HG02943 (cell line): ENCODE measurements around the gene CUL5.
"Not testable (repeated sequence)": the region's sequence is repeated elsewhere in the genome, so short reads cannot be mapped to it uniquely, and the experiment has no call there.

ENCODE experiments used
- ATAC-seq: cut with Tn5 transposase; IDR thresholded peaks from one replicate; pipeline ENCODE4 v1.9.1; 2021; ENCODE audit warnings: mild to moderate bottlenecking, low read depth, moderate library complexity; ENCODE audit not compliant: unreplicated experiment

CUL5 gene

DNA sequence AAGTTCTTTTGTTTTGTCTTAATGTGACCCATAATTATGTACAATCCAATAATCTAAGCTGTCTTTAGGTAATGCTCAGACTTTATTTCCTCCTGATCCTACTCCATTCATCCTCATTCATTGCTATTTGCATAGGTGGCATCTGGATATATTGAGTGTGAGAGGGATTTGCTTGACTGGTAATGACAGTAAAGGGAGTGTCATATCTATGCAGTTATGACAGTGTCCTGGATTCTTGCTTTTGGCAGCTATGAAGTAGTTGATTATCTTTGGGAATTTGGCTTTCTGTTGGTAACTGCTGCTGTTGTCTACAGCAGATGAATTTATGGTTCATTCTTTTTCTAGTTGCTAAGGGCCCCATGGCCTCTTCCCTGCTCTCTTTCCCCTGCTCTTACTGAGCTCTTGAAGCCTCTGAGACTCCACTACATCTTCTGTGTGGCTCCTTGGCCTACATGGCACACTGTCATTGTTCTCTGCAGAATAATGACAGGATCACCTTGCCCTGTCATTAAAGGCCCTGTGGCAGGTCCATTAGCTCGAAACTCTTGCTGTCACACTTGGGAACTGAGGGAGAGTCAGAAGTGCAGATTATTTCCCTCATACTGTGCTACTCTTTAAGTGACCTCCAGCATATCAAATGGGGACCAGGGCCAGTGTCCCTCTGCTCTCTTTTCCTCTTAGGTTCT, 92.5 kb downstream of the CUL5 start:
- no peak for ATAC-seq

GRCh38 chr11:108111126-108111525, 102.4 kb downstream of the CUL5 start:
- no peak for ATAC-seq

DNA sequence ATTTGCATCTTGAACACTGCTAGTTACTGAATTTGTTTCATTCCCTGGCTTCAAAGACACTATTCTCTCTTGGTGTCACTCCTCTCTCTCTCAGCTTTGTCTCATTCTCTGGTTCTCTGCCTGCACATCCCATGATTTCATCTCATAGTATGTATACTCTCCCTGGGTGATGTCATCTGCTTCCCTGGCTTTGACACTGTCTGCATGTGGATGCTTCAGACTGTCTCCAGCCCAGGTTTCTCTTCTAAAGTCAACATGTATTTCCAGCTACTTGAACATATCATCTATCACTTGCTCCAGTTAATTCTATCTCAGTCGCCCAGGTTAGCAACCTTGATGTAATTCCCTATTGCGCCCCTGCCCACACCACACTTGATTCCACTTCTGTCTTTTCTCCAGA, 103.4 kb downstream of the CUL5 start:
- no peak for ATAC-seq

- ATAC-seq, result no peak
These were observed 106.9 kb downstream of the CUL5 start for GRCh38 chr11:108115500-108116140.

- no peak for ATAC-seq
These were observed 109.2 kb downstream of the CUL5 start for GRCh38 chr11:108117746-108118371.

GRCh38 chr11:108120936-108121273, 112.2 kb downstream of the CUL5 start:
- ATAC-seq, result peak; percentile 14

DNA sequence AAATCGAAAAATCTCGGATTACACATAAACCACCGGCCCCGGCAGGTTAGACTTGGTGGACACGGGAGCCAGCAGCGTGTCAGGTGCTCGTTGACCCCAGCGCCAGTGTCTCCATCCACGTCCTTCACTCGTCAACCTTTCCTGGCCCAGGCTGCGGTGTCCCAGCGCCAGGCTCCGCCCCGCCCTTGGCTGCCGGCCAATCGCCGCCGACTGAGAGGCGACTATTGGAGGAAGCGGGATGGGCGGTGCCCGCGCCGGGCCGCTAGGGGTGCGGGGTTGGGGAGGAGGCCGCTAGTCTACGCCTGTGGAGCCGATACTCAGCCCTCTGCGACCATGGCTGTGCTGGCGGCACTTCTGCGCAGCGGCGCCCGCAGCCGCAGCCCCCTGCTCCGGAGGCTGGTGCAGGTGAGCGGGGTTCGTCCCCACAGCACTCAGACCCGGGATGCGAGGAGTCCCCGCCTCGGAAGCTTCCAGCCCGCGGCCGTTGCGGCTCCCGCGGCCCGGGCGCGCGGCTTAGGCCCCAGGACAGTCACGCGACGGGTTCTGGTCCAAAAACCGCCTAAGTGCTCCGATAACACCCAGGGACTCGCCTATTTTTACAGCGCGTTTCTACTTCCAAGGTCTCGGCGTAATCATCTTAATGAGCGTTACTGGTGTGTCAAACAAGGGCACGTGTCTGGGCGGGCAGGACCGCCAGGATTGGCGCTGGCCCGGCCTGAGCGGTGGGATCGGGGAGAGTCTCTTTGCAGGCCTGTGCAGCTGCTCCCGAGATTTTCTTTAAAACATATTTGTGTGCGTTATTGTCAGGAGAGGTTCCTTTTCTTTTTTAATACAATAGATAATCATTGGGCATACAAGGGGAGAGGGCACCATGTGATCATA, 112.8 kb downstream of the CUL5 start, which contains the start of gene ACAT1:
TSS of gene ACAT1 (plus strand) at position 294 of the 882 bp plus-strand sequence. CDS start at position 334, 40 bp downstream.
- ATAC-seq, result peak; percentile 97

DNA sequence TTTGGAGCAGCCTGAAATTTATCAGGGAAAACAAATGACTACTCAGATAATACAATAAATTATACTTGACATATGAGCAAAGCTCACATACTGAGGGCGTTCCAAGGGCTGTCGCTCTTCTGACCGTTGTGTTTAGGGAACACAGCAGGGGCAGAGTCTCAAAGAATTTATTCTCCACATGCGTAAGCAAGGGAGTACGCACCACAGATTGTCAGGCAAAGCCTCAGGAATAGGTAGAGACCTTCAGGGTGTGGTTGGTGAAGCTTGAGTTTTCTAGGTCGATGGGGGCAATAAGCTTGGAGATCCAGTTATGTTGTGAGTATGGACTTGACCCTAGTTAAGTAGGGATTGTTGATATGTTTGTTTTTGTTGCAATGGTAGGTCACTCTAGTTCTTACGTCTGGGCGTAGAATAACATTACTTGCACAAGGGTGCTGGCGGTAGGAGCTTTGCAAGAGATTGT, 113.5 kb downstream of the CUL5 start:
- no peak for ATAC-seq

DNA sequence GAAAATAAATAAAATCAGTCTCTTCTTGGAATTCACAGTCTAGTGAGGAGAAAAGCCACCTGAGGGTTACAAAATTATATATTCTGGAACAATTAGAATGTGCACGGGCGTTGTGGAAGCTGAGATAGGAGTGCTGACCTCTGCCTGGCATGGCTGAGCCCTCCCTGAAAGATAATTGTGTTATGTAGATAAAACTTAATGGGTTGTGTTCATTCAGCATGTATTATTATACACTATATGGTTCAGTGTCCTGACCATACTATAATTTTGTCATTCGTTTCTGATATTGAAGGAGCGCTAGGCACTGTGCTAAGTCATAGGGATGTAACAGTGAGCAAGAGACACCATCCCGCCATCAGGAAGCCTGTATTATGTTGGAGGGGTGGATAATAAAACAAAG, 116.4 kb downstream of the CUL5 start:
- no peak for ATAC-seq

GRCh38 chr11:108128772-108129171, 120.1 kb downstream of the CUL5 start:
- no peak for ATAC-seq

DNA sequence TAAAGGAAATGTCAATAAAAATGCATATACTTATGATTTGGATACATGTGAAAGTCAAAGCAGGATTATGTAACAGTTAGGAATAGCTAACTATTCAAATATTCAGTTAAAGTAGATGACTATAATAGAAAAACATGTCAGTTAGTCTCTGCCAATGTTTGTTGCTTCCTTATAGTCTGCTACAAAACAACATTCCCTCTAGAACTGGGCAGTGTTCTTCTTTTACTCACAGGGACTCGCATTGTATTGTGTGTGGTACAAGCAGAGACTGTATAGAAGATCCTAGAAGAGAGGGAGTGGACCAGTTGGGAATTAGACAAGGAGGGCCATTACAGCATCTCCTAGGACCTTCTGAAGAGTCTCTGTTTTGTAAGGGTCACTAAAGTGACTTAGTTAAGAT, 123.3 kb downstream of the CUL5 start:
- no peak for ATAC-seq

DNA sequence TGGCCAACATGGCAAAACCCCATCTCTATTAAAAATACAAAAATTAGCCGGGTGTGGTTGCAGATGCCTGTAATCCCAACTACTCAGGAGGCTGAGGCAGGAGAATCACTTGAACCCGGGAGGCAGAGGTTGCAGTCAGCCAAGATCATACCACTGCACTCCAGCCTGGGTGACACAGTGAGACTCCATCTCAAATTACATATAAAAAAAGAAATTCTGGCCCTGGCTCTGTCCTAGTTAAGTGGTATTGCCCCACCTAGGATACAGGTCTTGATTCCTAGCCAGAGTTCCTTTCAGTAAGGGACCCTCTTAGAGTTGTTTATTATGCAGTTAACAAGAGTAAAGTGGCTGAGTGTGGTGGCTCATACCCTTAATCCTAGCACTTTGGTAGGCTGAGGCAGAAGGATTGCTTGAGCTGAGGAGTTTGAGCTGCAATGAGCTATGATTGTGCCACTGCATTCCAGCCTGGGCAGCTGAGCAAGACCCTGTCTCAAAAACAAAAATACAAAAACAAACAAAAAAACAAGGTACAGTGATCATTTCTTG, 124.4 kb downstream of the CUL5 start:
- not testable (repeated sequence) for ATAC-seq

DNA sequence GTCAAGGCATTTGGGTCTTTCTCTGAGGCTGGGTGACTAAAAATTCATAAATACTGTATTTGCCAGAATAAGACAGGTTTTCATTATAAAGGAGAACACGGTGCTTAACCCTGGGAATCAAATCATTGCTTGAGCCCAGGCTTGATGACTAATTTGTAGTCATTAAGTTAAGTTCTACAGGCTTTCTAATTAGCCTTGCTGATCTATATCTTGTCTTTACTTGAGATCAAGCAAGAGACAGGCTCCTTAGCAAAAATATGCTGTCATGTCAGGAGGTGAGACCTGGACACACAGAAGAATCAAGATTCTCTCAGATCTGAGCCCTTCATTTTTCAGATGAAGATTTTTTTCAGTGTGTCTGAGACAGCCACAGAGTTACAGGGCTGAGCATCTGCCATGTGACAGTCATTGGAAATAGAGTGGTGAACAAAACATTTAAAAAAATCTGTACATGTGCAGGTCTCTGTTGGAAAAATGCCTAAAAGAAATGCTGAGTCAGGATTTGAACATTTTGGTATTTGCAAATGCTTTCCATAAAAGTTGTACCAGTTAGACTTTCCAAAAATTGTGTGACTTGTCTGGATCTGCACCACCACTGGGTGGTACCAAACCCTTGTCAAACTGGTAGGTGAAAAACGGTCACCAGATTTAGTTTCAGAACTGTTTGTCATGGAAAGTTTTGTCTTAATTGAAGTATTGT, 127.3 kb downstream of the CUL5 start:
- ATAC-seq, result no peak

DNA sequence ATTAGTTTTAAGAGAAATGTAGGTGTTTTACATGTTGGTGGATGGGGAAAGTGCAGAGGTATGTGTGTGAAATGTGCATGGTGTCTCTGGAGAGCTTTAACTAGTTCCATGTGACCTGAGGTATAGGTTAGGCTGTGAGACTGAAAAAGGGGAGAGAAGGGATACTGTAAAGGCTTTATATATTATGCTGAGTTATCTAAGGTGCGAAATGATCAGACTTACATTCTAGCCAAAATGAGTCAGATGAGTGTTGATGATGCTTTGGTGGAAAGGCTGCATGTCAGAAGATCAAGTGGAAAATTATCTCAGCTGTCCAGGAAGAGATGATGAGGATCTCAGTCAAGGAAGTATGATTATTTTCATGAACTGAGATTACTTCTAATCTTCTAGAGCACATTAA, 128.5 kb downstream of the CUL5 start:
- no peak for ATAC-seq

DNA sequence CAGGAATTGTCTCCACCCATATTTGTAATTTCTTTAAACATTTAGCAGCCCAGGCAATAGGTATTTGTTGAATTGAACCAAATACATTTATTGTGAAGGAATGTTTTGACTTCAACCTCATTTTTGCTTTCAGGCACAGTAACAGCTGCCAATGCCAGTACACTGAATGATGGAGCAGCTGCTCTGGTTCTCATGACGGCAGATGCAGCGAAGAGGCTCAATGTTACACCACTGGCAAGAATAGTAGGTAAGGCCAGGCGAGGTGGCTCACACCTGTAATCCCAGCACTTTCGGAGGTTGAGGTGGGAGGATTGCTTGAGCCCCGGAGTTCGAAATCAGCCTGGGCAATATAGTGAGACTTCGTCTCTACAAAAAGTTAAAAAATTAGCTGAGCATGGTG, 133.6 kb downstream of the CUL5 start:
- no peak for ATAC-seq

DNA sequence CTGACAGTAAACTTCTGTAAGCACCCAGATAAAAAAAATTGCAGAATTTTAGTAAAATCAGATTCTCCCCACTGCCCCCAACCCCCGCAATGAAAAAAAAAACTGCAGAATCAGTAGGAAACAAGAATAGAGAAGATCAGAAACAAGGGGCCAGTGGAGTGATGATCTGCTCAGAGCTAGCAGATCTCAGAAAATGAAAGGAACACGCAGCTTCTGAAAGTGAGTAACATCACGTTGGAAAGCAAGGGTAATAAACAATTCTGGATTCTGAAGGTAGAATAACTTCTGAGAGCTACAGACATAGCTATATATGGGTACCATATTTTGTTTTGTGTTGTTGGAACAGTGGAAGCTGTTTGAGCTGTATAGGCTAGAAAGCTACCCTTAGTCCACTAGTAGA, 135.9 kb downstream of the CUL5 start:
- ATAC-seq, result no peak

- ATAC-seq, result no peak
These were observed 138.5 kb downstream of the CUL5 start for GRCh38 chr11:108147150-108147549.

GRCh38 chr11:108148556-108148955, 139.9 kb downstream of the CUL5 start:
- no peak for ATAC-seq

- no peak for ATAC-seq
These were observed 145.9 kb downstream of the CUL5 start for GRCh38 chr11:108154591-108154990.
